ENCODE measurements around the gene TMEM117.

GRCh38 chr12:44259890-44260289 is 424.0 kb downstream of the TMEM117 start:
- no peak for TF ChIP-seq POLR2A (IDR thresholded peaks at IDR 0.05)
- TF ChIP-seq, protein P1, sequence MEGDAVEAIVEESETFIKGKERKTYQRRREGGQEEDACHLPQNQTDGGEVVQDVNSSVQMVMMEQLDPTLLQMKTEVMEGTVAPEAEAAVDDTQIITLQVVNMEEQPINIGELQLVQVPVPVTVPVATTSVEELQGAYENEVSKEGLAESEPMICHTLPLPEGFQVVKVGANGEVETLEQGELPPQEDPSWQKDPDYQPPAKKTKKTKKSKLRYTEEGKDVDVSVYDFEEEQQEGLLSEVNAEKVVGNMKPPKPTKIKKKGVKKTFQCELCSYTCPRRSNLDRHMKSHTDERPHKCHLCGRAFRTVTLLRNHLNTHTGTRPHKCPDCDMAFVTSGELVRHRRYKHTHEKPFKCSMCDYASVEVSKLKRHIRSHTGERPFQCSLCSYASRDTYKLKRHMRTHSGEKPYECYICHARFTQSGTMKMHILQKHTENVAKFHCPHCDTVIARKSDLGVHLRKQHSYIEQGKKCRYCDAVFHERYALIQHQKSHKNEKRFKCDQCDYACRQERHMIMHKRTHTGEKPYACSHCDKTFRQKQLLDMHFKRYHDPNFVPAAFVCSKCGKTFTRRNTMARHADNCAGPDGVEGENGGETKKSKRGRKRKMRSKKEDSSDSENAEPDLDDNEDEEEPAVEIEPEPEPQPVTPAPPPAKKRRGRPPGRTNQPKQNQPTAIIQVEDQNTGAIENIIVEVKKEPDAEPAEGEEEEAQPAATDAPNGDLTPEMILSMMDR (IDR thresholded peaks at IDR 0.05): no peak
